H9 (cell line): ENCODE results near the gene INTS15. TPM values are rescaled to one million over a fixed set of nuclear protein-coding genes. Genes with fewer than 3 reads are reported as not detected.
A peak's percentile ranks its signal among the peaks of the same experiment; 100 is the strongest.

Experiments
- DNase-seq: peaks from one replicate; pipeline ENCODE4 v3.0.0-alpha.2; 2017
- H2AFZ ChIP-seq: one replicate; pipeline ENCODE4 v1.6.1; 2013; ENCODE audit warnings: mild to moderate bottlenecking, low read length, control low read depth, moderate library complexity
- H2AK5ac ChIP-seq: 2 replicates; pipeline ENCODE4 v1.6.1; 2013; ENCODE audit warnings: low read length, control low read depth, mixed read lengths; ENCODE audit not compliant: insufficient read length
- H2BK120ac ChIP-seq: one replicate; pipeline ENCODE4 v1.6.1; 2013; ENCODE audit warnings: low read depth, mild to moderate bottlenecking, low read length, control low read depth, inconsistent platforms; ENCODE audit not compliant: poor library complexity, severe bottlenecking
- H2BK12ac ChIP-seq: 2 replicates; pipeline ENCODE4 v1.6.1; 2013; ENCODE audit warnings: low read length, control low read depth, mixed read lengths, low read depth; ENCODE audit not compliant: insufficient read length
- H2BK15ac ChIP-seq: 2 replicates; pipeline ENCODE4 v1.6.1; 2013; ENCODE audit warnings: low read depth, low read length, control low read depth
- H2BK20ac ChIP-seq: one replicate; pipeline ENCODE4 v1.6.1; 2013; ENCODE audit warnings: low read depth, mild to moderate bottlenecking, low read length, control low read depth, inconsistent platforms; ENCODE audit not compliant: poor library complexity, severe bottlenecking
- H2BK5ac ChIP-seq: 2 replicates; pipeline ENCODE4 v1.6.1; 2013; ENCODE audit warnings: low read length, control low read depth, mixed read lengths; ENCODE audit not compliant: insufficient read length
- H3K14ac ChIP-seq: 2 replicates; pipeline ENCODE4 v1.6.1; 2013; ENCODE audit warnings: low read length, control low read depth; ENCODE audit not compliant: insufficient read depth
- H3K18ac ChIP-seq: 2 replicates; pipeline ENCODE4 v1.6.1; 2013; ENCODE audit warnings: low read depth, mild to moderate bottlenecking, mixed read lengths, low read length, control low read depth; ENCODE audit not compliant: insufficient read length
- H3K23ac ChIP-seq: 2 replicates; pipeline ENCODE4 v1.6.1; 2013; ENCODE audit warnings: low read length, control low read depth, mixed read lengths, low read depth; ENCODE audit not compliant: insufficient read length
- H3K23me2 ChIP-seq: 2 replicates; pipeline ENCODE4 v1.6.1; 2013; ENCODE audit warnings: low read depth, mild to moderate bottlenecking, mixed read lengths, low read length, control low read depth; ENCODE audit not compliant: insufficient read length, poor library complexity, severe bottlenecking
- H3K27ac ChIP-seq: 2 replicates; pipeline ENCODE4 v1.5.1; 2013; ENCODE audit warnings: low read length, control low read depth, mixed read lengths, low read depth; ENCODE audit not compliant: insufficient read length
- H3K27me3 ChIP-seq: 2 replicates; pipeline ENCODE4 v1.6.1; 2013; ENCODE audit warnings: low read length, control low read depth, inconsistent platforms; ENCODE audit not compliant: insufficient read depth
- H3K4ac ChIP-seq: 2 replicates; pipeline ENCODE4 v1.6.1; 2013; ENCODE audit warnings: low read depth, mild to moderate bottlenecking, control low read depth, inconsistent platforms, low read length, moderate library complexity
- H3K4me1 ChIP-seq: 2 replicates; pipeline ENCODE4 v1.6.1; 2013; ENCODE audit warnings: low read length, control low read depth, inconsistent platforms; ENCODE audit not compliant: insufficient read depth
- H3K4me2 ChIP-seq: 2 replicates; pipeline ENCODE4 v1.6.1; 2013; ENCODE audit warnings: low read length, control low read depth, mixed read lengths; ENCODE audit not compliant: insufficient read length, insufficient read depth
- H3K56ac ChIP-seq: 2 replicates; pipeline ENCODE4 v1.6.1; 2013; ENCODE audit warnings: low read depth, mild to moderate bottlenecking, mixed read lengths, low read length, control low read depth; ENCODE audit not compliant: insufficient read length
- H3K79me1 ChIP-seq: 2 replicates; pipeline ENCODE4 v1.6.1; 2013; ENCODE audit warnings: low read depth, mild to moderate bottlenecking, moderate library complexity, low read length, control low read depth, inconsistent platforms; ENCODE audit not compliant: insufficient read depth, poor library complexity, severe bottlenecking
- H3K79me2 ChIP-seq: 2 replicates; pipeline ENCODE4 v1.6.1; 2013; ENCODE audit warnings: low read length, control low read depth, inconsistent platforms; ENCODE audit not compliant: insufficient read depth
- H3K9ac ChIP-seq: 2 replicates; pipeline ENCODE4 v1.6.1; 2013; ENCODE audit warnings: low read length, control low read depth, mixed read lengths; ENCODE audit not compliant: insufficient read length; ENCODE audit errors: extremely low read depth
- H3K9me3 ChIP-seq: one replicate; pipeline ENCODE4 v1.6.1; 2013; ENCODE audit warnings: low read depth, low read length, inconsistent platforms; ENCODE audit not compliant: control insufficient read depth
- H3T11ph ChIP-seq: one replicate; pipeline ENCODE4 v1.6.1; 2013; ENCODE audit warnings: mild to moderate bottlenecking, low read length, control low read depth, inconsistent platforms
- H4K20me1 ChIP-seq: one replicate; pipeline ENCODE4 v1.6.1; 2013; ENCODE audit not compliant: control insufficient read depth, insufficient read length, insufficient read depth
- H4K5ac ChIP-seq: 2 replicates; pipeline ENCODE4 v1.6.1; 2013; ENCODE audit warnings: low read depth, mild to moderate bottlenecking, mixed read lengths, low read length, control low read depth; ENCODE audit not compliant: insufficient read length
- H4K8ac ChIP-seq: replicated peaks from 2 replicates; pipeline ENCODE4 v1.6.1; 2013; ENCODE audit warnings: low read length, control low read depth, mixed read lengths, low read depth; ENCODE audit not compliant: insufficient read length
- H4K91ac ChIP-seq: 2 replicates; pipeline ENCODE4 v1.6.1; 2013; ENCODE audit warnings: low read depth, mild to moderate bottlenecking, moderate library complexity, mixed read lengths, low read length, control low read depth; ENCODE audit not compliant: insufficient read length
- H3K27ac Mint-ChIP-seq, 3 experiments: 2 replicates in 2 of 3; 3 replicates in 1 of 3; pipeline ENCODE4 v1.8.0; 2020 to 2021; ENCODE audit warnings: mixed read lengths in 3 of 3, mild to moderate bottlenecking in 1 of 3, moderate library complexity in 1 of 3
- H3K27me3 Mint-ChIP-seq: 2 replicates; pipeline ENCODE4 v1.8.0; 2021; ENCODE audit warnings: low read depth, mild to moderate bottlenecking, moderate library complexity, mixed read lengths
- H3K36me3 Mint-ChIP-seq, 3 experiments: 2 replicates in 2 of 3; 3 replicates in 1 of 3; pipeline ENCODE4 v1.8.0; 2020 to 2021; ENCODE audit warnings: low read depth in 3 of 3, mixed read lengths in 3 of 3; ENCODE audit not compliant: insufficient read depth in 1 of 3
- H3K4me1 Mint-ChIP-seq, 2 experiments: 2 replicates each; pipeline ENCODE4 v1.8.0; 2020; ENCODE audit warnings: mixed read lengths in 2 of 2
- H3K4me3 Mint-ChIP-seq, 2 experiments: 2 replicates in 1 of 2; 3 replicates in 1 of 2; pipeline ENCODE4 v1.8.0; 2020 to 2021; ENCODE audit warnings: mild to moderate bottlenecking in 2 of 2, mixed read lengths in 2 of 2, moderate library complexity in 1 of 2
- H3K9me3 Mint-ChIP-seq, 2 experiments: 2 replicates in 1 of 2; 3 replicates in 1 of 2; pipeline ENCODE4 v1.8.0; 2020; ENCODE audit warnings: mild to moderate bottlenecking in 2 of 2, mixed read lengths in 2 of 2, moderate library complexity in 1 of 2
- WGBS: extraction: QIAGEN DNeasy Blood & Tissue Kit; methylation state at CpG from one replicate; pipeline ENCODE4 v1.1.7; 2013; ENCODE audit warnings: missing lambda C conversion rate, low lambda C conversion rate, mixed read lengths; ENCODE audit not compliant: insufficient read length; ENCODE audit errors: extremely low coverage; 5-methylcytosine and 5-hydroxymethylcytosine counted together
- total RNA-seq: library from RNA; stranded (reverse); gene quantifications from 2 replicates; pipeline ENCODE4 v1.2.1, GENCODE V29; 2021
- TF ChIP-seq, protein P1 (sequence below): fragments of 200-600 bp; sonication (generic); conservative IDR thresholded peaks from 3 replicates; pipeline ENCODE4 v1.8.0; 2021; ENCODE audit warnings: antibody characterized with exemption, mild to moderate bottlenecking

Gene INTS15
- total RNA-seq, 1 experiment from 2014 or later = 42.9 TPM

DNA sequence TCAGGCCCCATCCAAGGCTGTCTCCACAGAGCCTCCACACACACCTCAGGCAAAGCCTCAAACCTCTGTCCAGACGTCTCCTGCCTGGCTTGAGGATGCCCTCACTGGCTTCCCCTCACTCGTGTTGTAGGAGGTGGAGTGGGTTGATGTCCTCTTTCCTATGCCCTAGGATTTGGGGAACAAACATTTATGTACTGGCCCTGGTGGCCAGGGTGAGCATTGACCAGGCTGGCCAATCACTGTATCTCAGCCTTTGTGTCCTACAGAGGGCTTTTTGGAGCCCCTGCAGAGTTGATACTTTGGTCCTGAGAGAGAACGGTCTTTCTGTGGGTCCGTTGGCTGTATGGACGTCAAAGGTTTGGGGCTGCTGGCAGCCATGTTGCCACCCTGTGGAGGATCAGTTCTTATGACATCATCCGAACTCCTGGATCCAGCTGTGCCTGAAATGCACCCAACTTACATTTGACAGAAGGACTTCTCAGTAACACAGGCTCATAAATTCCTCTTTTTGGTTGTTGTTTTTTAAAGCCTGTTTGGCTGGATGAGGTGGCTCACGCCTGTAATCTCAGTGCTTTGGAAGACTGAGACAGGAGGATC lies 36.3 kb upstream of the INTS15 start:
- Histone ChIP-seq H3K9ac (no peak overlapping the region), H3K23me2 (no peaks in the 10 kb centered on the region), H4K5ac (no peak overlapping the region), H3K56ac (no peak overlapping the region), H2AFZ (no peak overlapping the region), H4K20me1 (no peaks in the 10 kb centered on the region), H3K4me2 (no peak overlapping the region), H3K23ac (no peak overlapping the region), H3K18ac (no peak overlapping the region), H2BK120ac (no peak overlapping the region), H2BK12ac (no peak overlapping the region), H3K4ac (no peak overlapping the region), H2BK15ac (no peak overlapping the region), H3T11ph (no peak overlapping the region), H3K27ac (no peak overlapping the region), H3K4me1 (no peaks in the 10 kb centered on the region), H3K27me3 (no peaks in the 10 kb centered on the region), H2BK20ac (no peak overlapping the region), H2AK5ac (no peak overlapping the region), H4K8ac (no peak overlapping the region), H3K79me1 (no peaks in the 10 kb centered on the region), H2BK5ac (no peak overlapping the region), H3K9me3 (no peaks in the 10 kb centered on the region), H3K79me2 (no peaks in the 10 kb centered on the region), H4K91ac (no peak overlapping the region), H3K14ac (no peak overlapping the region)
- WGBS = no CpG with 5 or more reads among the region's 7 CpGs
- TF ChIP-seq, protein P1, sequence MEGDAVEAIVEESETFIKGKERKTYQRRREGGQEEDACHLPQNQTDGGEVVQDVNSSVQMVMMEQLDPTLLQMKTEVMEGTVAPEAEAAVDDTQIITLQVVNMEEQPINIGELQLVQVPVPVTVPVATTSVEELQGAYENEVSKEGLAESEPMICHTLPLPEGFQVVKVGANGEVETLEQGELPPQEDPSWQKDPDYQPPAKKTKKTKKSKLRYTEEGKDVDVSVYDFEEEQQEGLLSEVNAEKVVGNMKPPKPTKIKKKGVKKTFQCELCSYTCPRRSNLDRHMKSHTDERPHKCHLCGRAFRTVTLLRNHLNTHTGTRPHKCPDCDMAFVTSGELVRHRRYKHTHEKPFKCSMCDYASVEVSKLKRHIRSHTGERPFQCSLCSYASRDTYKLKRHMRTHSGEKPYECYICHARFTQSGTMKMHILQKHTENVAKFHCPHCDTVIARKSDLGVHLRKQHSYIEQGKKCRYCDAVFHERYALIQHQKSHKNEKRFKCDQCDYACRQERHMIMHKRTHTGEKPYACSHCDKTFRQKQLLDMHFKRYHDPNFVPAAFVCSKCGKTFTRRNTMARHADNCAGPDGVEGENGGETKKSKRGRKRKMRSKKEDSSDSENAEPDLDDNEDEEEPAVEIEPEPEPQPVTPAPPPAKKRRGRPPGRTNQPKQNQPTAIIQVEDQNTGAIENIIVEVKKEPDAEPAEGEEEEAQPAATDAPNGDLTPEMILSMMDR = peak; percentile 45
- Mint-ChIP-seq H3K4me1 (no peaks in the 10 kb centered on the region; a peak in 1 of 4 replicates), H3K36me3 (no peaks in the 10 kb centered on the region), H3K27ac (no peak overlapping the region), H3K9me3 (no peaks in the 10 kb centered on the region), H3K4me3 (no peak overlapping the region), H3K27me3 (no peaks in the 10 kb centered on the region)
- DNase-seq = peak; percentile 34
